Endodermal cell (in vitro differentiated cells): Measurements from ENCODE around the gene PHLDB2. TPM values are rescaled to one million over a fixed set of nuclear protein-coding genes. Genes with fewer than 3 reads are reported as not detected.

Experiments
- DNase-seq: peaks from one replicate; pipeline ENCODE4 v3.0.0-alpha.2; 2017
- H3K27ac ChIP-seq: 2 replicates; pipeline ENCODE4 v1.5.1; 2013; ENCODE audit warnings: mild to moderate bottlenecking, low read depth, low read length, moderate library complexity
- H3K27me3 ChIP-seq: 2 replicates; pipeline ENCODE4 v1.6.1; 2013; ENCODE audit warnings: mild to moderate bottlenecking, low read length, moderate library complexity; ENCODE audit not compliant: insufficient read depth, control insufficient read depth, poor library complexity, severe bottlenecking
- H3K36me3 ChIP-seq: 2 replicates; pipeline ENCODE4 v1.7.0; 2013; ENCODE audit warnings: mild to moderate bottlenecking, low read length, moderate library complexity; ENCODE audit not compliant: control insufficient read depth, insufficient read depth
- H3K4me1 ChIP-seq: one replicate; pipeline ENCODE4 v1.7.0; 2013; ENCODE audit warnings: low read length; ENCODE audit not compliant: control insufficient read depth, insufficient read depth
- H3K4me3 ChIP-seq: 2 replicates; pipeline ENCODE4 v1.5.1; 2013; ENCODE audit warnings: mild to moderate bottlenecking, low read length, moderate library complexity
- H3K9ac ChIP-seq: 2 replicates; pipeline ENCODE4 v1.6.1; 2013; ENCODE audit warnings: mild to moderate bottlenecking, low read length, moderate library complexity; ENCODE audit not compliant: poor library complexity, severe bottlenecking; ENCODE audit errors: extremely low read depth
- H3K9me3 ChIP-seq: 2 replicates; pipeline ENCODE4 v1.6.1; 2013; ENCODE audit warnings: mild to moderate bottlenecking, low read length, moderate library complexity; ENCODE audit not compliant: control insufficient read depth
- H3K27ac Mint-ChIP-seq: 2 replicates; pipeline ENCODE4 v1.8.0; 2020; ENCODE audit warnings: mixed read lengths
- H3K27me3 Mint-ChIP-seq: 2 replicates; pipeline ENCODE4 v1.8.0; 2021; ENCODE audit warnings: mild to moderate bottlenecking, mixed read lengths; ENCODE audit not compliant: insufficient read depth
- H3K36me3 Mint-ChIP-seq: 2 replicates; pipeline ENCODE4 v1.8.0; 2020; ENCODE audit warnings: low read depth, mixed read lengths
- H3K4me1 Mint-ChIP-seq: 2 replicates; pipeline ENCODE4 v1.8.0; 2020; ENCODE audit warnings: mixed read lengths
- H3K4me3 Mint-ChIP-seq: 2 replicates; pipeline ENCODE4 v1.8.0; 2020; ENCODE audit warnings: mild to moderate bottlenecking, moderate library complexity, mixed read lengths
- H3K9me3 Mint-ChIP-seq: 2 replicates; pipeline ENCODE4 v1.8.0; 2020; ENCODE audit warnings: mild to moderate bottlenecking, mixed read lengths
- CTCF ChIP-seq: fragments of 200-600 bp; sonication (generic); conservative IDR thresholded peaks from 2 replicates; pipeline ENCODE4 v1.5.0; 2021; ENCODE audit warnings: antibody characterized with exemption, mild to moderate bottlenecking
- WGBS, 2 experiments: methylation state at CpG; one replicate each; pipeline versions ENCODE4 v1.1.5 to v1.1.7; 2013; ENCODE audit warnings: missing lambda C conversion rate in 2 of 2, mixed read lengths in 1 of 2; ENCODE audit not compliant: insufficient coverage in 1 of 2, insufficient read length in 1 of 2; 5-methylcytosine and 5-hydroxymethylcytosine counted together
- total RNA-seq, 2 donors: library from RNA; stranded (reverse); fragmentation: NEBNext Ultra II Directional in 1 of 2; extraction: Animal tissue kit (Norgen Biotek cat#: 25700) in 1 of 2; gene quantifications; 2 replicates in 1 of 2; 3 replicates in 1 of 2; pipeline ENCODE4 v1.2.1, GENCODE V29; 2021

PHLDB2 gene
- total RNA-seq, 2 donors from 2014 or later: 59.5 to 67.4 TPM

GRCh38 chr3:112010636-112011035 is 151.6 kb downstream of the PHLDB2 start:
- Histone ChIP-seq H3K9me3 (no peaks in the 10 kb centered on the region), H3K27ac (no peak overlapping the region), H3K9ac (no peak overlapping the region), H3K36me3 (no peaks in the 10 kb centered on the region), H3K27me3 (no peaks in the 10 kb centered on the region), H3K4me3 (no peak overlapping the region), H3K4me1 (no peaks in the 10 kb centered on the region)
- H3K9me3 Mint-ChIP-seq: no peaks in the 10 kb centered on the region
- no peak for DNase-seq
- 80 to 83% methylated on average over 1 to 3 of the region's 3 CpGs for WGBS, 2 experiments
- peaks cover 5% of the 10 kb centered on the region for H3K4me1 Mint-ChIP-seq
- H3K36me3 Mint-ChIP-seq: no peaks in the 10 kb centered on the region
- H3K4me3 Mint-ChIP-seq: no peak overlapping the region
- H3K27ac Mint-ChIP-seq: no peak overlapping the region
- TF ChIP-seq CTCF: no peak
- H3K27me3 Mint-ChIP-seq: no peaks in the 10 kb centered on the region

GRCh38 chr3:112011376-112011940 is 152.4 kb downstream of the PHLDB2 start:
- no peak overlapping the region for H3K27ac Mint-ChIP-seq
- no peaks in the 10 kb centered on the region for H3K9me3 Mint-ChIP-seq
- H3K4me1 Mint-ChIP-seq: peaks cover 7% of the 10 kb centered on the region
- no peak overlapping the region for H3K9ac ChIP-seq
- H3K36me3 ChIP-seq: no peaks in the 10 kb centered on the region
- peak overlapping the region; percentile 29 for H3K27ac ChIP-seq
- no peak for DNase-seq
- TF ChIP-seq CTCF: no peak
- WGBS, 2 experiments: 83 to 97% methylated on average over 4 to 6 of the region's 6 CpGs
- H3K4me3 Mint-ChIP-seq: no peak overlapping the region
- no peaks in the 10 kb centered on the region for H3K36me3 Mint-ChIP-seq
- H3K4me1 ChIP-seq: no peaks in the 10 kb centered on the region
- no peaks in the 10 kb centered on the region for H3K27me3 ChIP-seq
- H3K4me3 ChIP-seq: no peak overlapping the region
- no peaks in the 10 kb centered on the region for H3K9me3 ChIP-seq
- H3K27me3 Mint-ChIP-seq: no peaks in the 10 kb centered on the region

GRCh38 chr3:112012205-112012992 is 153.3 kb downstream of the PHLDB2 start:
- 94 to 96% methylated on average over 3 to 6 of the region's 6 CpGs for WGBS, 2 experiments
- H3K4me3 ChIP-seq: no peak overlapping the region
- Mint-ChIP-seq H3K27me3 (no peaks in the 10 kb centered on the region), H3K9me3 (no peaks in the 10 kb centered on the region), H3K36me3 (no peaks in the 10 kb centered on the region), H3K4me3 (no peak overlapping the region), H3K4me1 (peaks cover 6% of the 10 kb centered on the region), H3K27ac (no peak overlapping the region)
- no peaks in the 10 kb centered on the region for H3K27me3 ChIP-seq
- peak overlapping the region; percentile 67 for H3K27ac ChIP-seq
- H3K9ac ChIP-seq: no peak overlapping the region
- no peak for TF ChIP-seq CTCF
- DNase-seq: no peak
- H3K36me3 ChIP-seq: no peaks in the 10 kb centered on the region
- H3K9me3 ChIP-seq: no peaks in the 10 kb centered on the region
- no peaks in the 10 kb centered on the region for H3K4me1 ChIP-seq
